Epithelial cell of proximal tubule (primary cell): ENCODE results near the gene MT1G. TPM values are rescaled to one million over a fixed set of nuclear protein-coding genes. Genes with fewer than 3 reads are reported as not detected.

Experiments used
- DNase-seq: peaks from one replicate; pipeline ENCODE4 v3.0.0-alpha.2; 2011; ENCODE audit warnings: low read depth
- H3K4me3 ChIP-seq: 2 replicates; pipeline ENCODE4 v1.5.1; 2011; ENCODE audit warnings: low read depth, mild to moderate bottlenecking, low read length
- total RNA-seq: library from RNA; depleted of rRNA; stranded (reverse); fragments of >200 nt; gene quantifications from 2 replicates; pipeline ENCODE4 v1.2.3, GENCODE V29; 2015
- TF ChIP-seq, protein P1 (sequence below): conservative IDR thresholded peaks from 2 replicates; pipeline ENCODE4 v1.5.1; 2012; ENCODE audit warnings: low read depth, mild to moderate bottlenecking, low read length

MT1G gene
- total RNA-seq, 1 donor from 2014 or later: 1,970 TPM

DNA sequence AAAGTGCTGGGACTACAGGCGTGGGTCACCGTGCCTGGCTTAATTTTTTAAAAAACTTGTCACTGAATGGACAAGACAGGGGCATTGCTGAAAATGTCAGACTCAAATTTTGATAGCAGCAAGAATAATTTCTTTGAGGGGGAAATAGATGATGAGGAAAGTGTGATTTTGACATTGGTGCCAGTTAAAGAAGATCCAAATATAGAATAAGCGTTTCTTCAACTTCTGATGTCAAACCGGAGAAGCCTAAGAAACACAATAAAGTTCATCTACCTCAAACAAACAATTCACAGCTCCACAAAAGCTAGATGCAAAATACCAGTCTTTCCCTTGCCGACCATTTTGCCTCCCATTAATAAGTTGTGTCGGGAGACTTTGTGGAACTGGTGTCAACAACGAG is 18.9 kb upstream of the MT1G start:
- DNase-seq: no peak
- H3K4me3 ChIP-seq: no peak overlapping the region
- TF ChIP-seq, protein P1, sequence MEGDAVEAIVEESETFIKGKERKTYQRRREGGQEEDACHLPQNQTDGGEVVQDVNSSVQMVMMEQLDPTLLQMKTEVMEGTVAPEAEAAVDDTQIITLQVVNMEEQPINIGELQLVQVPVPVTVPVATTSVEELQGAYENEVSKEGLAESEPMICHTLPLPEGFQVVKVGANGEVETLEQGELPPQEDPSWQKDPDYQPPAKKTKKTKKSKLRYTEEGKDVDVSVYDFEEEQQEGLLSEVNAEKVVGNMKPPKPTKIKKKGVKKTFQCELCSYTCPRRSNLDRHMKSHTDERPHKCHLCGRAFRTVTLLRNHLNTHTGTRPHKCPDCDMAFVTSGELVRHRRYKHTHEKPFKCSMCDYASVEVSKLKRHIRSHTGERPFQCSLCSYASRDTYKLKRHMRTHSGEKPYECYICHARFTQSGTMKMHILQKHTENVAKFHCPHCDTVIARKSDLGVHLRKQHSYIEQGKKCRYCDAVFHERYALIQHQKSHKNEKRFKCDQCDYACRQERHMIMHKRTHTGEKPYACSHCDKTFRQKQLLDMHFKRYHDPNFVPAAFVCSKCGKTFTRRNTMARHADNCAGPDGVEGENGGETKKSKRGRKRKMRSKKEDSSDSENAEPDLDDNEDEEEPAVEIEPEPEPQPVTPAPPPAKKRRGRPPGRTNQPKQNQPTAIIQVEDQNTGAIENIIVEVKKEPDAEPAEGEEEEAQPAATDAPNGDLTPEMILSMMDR: no peak

DNA sequence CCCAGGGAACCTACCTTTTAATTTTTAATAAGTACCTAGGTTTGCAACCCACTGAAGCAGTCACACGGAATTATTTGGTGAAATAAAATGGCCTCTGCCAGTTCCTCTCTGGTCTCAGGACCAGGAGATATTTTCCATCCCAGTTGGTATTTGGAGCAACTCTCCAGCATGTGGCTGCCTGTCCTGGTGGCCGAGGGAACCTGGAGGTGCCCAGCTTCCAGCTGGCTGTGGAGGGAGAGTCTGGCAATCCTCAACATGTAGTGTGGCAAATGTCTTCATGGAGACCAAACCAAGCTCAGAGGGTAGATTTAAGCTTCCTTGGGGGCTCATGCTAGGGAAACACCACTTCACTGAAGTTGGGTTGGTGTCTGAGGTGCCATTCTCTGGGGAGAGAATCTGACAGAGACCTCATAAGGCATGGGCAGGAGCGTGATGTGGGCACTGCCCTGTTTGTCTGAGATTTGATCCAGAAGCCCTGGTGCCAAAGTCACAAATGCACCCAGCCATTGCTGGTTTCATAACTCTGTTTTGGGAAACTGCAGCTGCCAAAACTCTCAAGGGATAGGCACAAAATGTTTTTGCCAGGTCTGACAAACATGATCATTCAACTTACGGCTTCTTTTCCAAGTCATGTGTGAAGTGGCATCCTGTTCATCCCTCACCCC is 17.2 kb upstream of the MT1G start:
- TF ChIP-seq, protein P1: no peak
- peak overlapping the region; percentile 97 for H3K4me3 ChIP-seq
- DNase-seq: no peak

DNA sequence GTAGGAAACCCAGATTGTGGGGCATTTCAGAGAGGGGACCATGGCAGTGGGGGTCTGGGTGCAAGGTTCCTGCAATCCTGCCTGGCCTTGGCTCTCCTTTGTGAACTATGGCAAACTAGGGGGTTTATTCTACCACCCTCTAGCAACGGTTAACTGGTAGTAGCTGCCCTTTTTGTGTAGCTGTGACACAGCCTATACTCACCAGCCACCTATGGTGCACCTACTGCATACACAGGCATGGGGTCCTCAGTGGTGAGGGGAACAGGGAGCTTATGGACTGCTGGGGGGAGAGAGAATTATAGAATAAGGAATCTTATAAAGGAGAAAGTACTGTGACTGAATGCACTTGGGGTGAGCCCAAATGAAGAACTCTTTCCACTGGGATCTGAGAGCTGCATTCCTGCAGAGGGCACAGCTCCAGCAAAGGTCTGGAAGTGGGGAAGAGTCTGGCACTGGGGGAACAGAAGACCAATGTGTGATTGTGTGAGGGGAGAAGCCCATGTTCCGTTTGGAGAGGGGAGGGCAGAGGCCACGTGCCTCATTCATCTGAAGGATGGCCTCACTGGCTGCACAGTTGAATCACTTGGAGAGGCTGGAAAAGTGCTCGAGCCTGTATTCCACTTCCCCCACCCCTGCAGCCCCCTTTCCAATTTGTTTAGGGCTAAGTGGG is 16.5 kb upstream of the MT1G start:
- TF ChIP-seq, protein P1: no peak
- peak overlapping the region; percentile 97 for H3K4me3 ChIP-seq
- no peak for DNase-seq

DNA sequence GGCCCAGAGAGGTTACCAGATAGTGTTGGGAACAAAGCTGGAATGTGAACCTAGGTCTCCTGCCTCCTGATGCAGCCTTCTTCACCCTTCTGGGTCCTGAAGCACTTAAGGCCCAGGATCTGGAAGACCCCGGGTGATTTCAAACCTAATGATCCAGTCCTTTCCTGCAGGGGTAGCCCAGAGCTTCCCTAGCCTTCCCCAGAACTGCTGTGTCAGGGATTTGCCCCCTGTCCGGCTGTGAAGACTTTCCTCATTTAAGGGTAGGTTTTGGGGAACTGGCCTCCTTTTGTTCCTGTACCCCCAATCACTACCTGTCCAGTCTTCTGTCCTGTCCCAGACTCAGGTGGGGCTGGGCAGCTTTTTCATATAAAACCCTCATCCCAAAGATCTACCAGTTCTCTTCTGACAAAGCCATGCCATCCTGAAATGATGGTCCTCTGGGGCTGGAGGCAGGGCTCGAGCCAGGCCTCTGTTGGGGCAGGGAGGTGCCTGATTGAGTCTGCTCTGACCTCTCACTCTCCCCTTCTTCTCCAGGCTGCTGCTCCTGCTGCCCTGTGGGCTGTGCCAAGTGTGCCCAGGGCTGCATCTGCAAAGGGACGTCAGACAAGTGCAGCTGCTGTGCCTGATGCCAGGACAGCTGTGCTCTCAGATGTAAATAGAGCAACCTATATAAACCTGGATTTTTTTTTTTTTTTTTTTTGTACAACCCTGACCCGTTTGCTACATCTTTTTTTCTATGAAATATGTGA is 15.7 kb upstream of the MT1G start:
- peak overlapping the region; percentile 97 for H3K4me3 ChIP-seq
- TF ChIP-seq, protein P1: no peak
- DNase-seq: no peak

DNA sequence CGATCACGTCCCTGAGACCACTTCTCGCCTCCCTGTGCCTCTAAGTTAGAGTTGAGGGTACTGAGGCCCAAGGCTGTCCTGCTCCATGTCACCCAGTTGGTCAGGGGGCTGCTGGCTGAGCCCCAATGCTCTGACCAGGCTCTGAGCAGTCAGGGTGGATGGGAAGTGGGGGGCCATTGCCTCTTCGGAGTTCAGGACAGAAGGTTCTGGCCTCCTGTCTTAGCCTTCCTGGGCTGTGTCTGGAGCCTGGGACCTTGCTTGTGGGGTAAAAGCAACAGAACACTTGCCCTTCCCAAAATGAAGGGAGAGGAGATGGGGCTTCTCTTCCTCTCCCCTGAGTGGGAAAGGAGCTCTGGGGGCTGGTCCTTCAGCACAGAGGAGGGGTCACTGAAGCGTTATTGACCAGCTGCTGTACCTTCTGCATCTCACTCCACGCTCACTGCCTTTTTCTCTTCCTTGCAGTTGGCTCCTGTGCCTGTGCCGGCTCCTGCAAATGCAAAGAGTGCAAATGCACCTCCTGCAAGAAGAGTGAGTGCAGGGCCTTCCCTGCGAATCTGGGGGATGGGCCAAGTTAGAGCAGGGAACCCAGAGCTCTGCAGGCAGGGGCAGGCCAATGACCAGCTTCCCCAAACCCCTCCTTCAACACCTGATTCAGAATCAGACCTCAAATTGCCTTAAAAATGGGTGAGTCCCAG is 15.0 kb upstream of the MT1G start:
- TF ChIP-seq, protein P1: no peak
- no peak for DNase-seq
- H3K4me3 ChIP-seq: peak overlapping the region; percentile 97

DNA sequence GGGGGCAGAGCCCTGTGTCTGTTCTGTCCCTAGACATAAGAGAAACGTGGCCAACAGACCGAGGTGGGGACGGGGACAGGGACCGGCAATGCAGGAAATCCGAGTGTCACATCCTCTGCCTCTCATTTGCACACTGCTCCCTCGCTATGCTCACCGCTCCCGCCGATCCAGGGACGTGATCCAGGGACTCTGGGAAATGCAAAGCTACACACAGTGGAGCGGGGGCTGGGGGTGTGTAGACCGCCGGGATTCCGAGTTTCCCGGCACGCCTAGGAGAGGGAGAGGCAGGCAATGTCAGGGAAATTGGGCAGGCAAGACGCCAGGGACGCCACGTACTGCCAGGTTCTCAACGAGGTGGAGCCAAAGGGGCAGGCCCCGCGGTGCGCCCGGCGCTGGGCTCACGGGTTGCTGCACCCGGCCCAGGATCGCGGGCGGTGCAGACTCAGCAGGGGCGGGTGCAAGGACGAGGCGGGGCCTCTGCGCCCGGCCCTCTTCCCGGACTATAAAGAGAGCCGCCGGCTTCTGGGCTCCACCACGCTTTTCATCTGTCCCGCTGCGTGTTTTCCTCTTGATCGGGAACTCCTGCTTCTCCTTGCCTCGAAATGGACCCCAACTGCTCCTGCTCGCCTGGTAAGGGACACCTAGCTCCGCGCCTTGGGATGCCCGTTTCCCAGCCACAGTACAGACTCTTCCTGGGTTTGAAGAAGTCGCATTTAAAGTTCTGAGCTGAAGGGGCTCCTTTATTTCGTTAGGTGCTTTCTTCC is 14.3 kb upstream of the MT1G start, which contains the start of gene MT1X:
MT1X (plus strand) TSS at position 532 of the 764 bp plus-strand sequence; CDS start at position 603, 71 bp downstream.
- H3K4me3 ChIP-seq: peak within 1 kb of the TSS; percentile 97
- TF ChIP-seq, protein P1: no peak
- peak; percentile 43 for DNase-seq
